Fibroblast of the aortic adventitia (primary cell): ENCODE measurements around the gene PTPRQ. TPM values are rescaled to one million over a fixed set of nuclear protein-coding genes. Genes with fewer than 3 reads are reported as not detected.

ENCODE experiments used
- DNase-seq: peaks from one replicate; pipeline ENCODE4 v3.0.0-alpha.2; 2010; ENCODE audit warnings: low read depth
- H3K4me3 ChIP-seq: 2 replicates; pipeline ENCODE4 v1.5.1; 2011; ENCODE audit warnings: low read depth, mild to moderate bottlenecking, control low read depth, low read length, moderate library complexity
- CTCF ChIP-seq: IDR thresholded peaks from 2 replicates; pipeline ENCODE4 v1.5.1; 2011; ENCODE audit warnings: mild to moderate bottlenecking, low read length, control low read depth, inconsistent platforms; ENCODE audit not compliant: insufficient read depth
- total RNA-seq: library from RNA; depleted of rRNA; stranded (reverse); fragments of >200 nt; gene quantifications from 2 replicates; pipeline ENCODE4 v1.2.3, GENCODE V29; 2012; ENCODE audit warnings: low replicate concordance

PTPRQ gene
- total RNA-seq, 1 donor: 1.2 TPM

GRCh38 chr12:80709811-80710726 is 266.0 kb downstream of the PTPRQ start:
- H3K4me3 ChIP-seq: no peak overlapping the region
- peak; percentile 34 for TF ChIP-seq CTCF
- no peak for DNase-seq

- no peak for TF ChIP-seq CTCF
- DNase-seq: no peak
- no peak overlapping the region for H3K4me3 ChIP-seq
Observed at GRCh38 chr12:80710727-80711449, 266.9 kb downstream of the PTPRQ start.

- TF ChIP-seq CTCF: no peak
- no peak overlapping the region for H3K4me3 ChIP-seq
- DNase-seq: no peak
Observed at GRCh38 chr12:80711866-80712265, 267.8 kb downstream of the PTPRQ start.

- TF ChIP-seq CTCF: no peak
- no peak for DNase-seq
- no peak overlapping the region for H3K4me3 ChIP-seq
Observed at GRCh38 chr12:80712866-80713265, 268.8 kb downstream of the PTPRQ start.

- H3K4me3 ChIP-seq: no peak overlapping the region
- no peak for TF ChIP-seq CTCF
- no peak for DNase-seq
Observed at GRCh38 chr12:80713419-80713818, 269.4 kb downstream of the PTPRQ start.

- no peak overlapping the region for H3K4me3 ChIP-seq
- DNase-seq: peak; percentile 16
Observed at GRCh38 chr12:80714055-80714454, 270.0 kb downstream of the PTPRQ start.

More at GRCh38 chr12:80714055-80714454, 270.0 kb downstream of the PTPRQ start:
- TF ChIP-seq CTCF: no peak
